OCI-LY7 (cell line): ENCODE measurements around the gene POLR2E. TPM values are rescaled to one million over a fixed set of nuclear protein-coding genes. Genes with fewer than 3 reads are reported as not detected.

Experiments used
- BruUV-seq: library from RNA; stranded (reverse); fragments of 400-500 nt; replicated peaks from 2 replicates; lab custom pipeline; 2021; lab: Mats Ljungman, UMichigan
- CTCF ChIA-PET: fragments of 300-600 bp; sonication (Branson Sonifier 250); formaldehyde crosslinking; loops from one replicate; lab custom pipeline; 2022; ENCODE audit warnings: antibody characterized with exemption; ENCODE audit not compliant: unreplicated experiment; lab: Charles Lee
- POLR2A ChIA-PET: fragments of 300-600 bp; sonication (Branson Sonifier 250); formaldehyde crosslinking; loops from one replicate; lab custom pipeline; 2022; ENCODE audit warnings: antibody characterized with exemption; lab: Charles Lee
- DNase-seq: peaks from one replicate; pipeline ENCODE4 v3.0.0-alpha.2; 2015; ENCODE audit warnings: low spot score
- H2AFZ ChIP-seq: fragments of 200-600 bp; sonication (generic), shearing (Covaris generic); 2 replicates; pipeline ENCODE4 v1.6.1; 2014; ENCODE audit warnings: mild to moderate bottlenecking, antibody characterized with exemption, low read length, moderate library complexity
- H3K27ac ChIP-seq: fragments of 200-600 bp; sonication (generic); 2 replicates; pipeline ENCODE4 v1.5.1; 2014; ENCODE audit warnings: mixed run types, low read depth, mild to moderate bottlenecking, moderate library complexity, low read length, inconsistent platforms; ENCODE audit not compliant: poor library complexity, severe bottlenecking
- H3K36me3 ChIP-seq: fragments of 200-600 bp; sonication (generic); 2 replicates; pipeline ENCODE4 v1.6.1; 2014; ENCODE audit warnings: mild to moderate bottlenecking, antibody characterized with exemption, low read length, moderate library complexity, mixed read lengths; ENCODE audit not compliant: insufficient read depth
- H3K4me1 ChIP-seq: fragments of 200-600 bp; sonication (generic); 2 replicates; pipeline ENCODE4 v1.5.1; 2014; ENCODE audit warnings: mild to moderate bottlenecking, low read length; ENCODE audit not compliant: insufficient read depth, poor library complexity, severe bottlenecking
- H3K4me2 ChIP-seq: fragments of 200-600 bp; sonication (generic); 2 replicates; pipeline ENCODE4 v1.6.1; 2014; ENCODE audit warnings: mild to moderate bottlenecking, low read length
- H3K4me3 ChIP-seq: fragments of 200-600 bp; sonication (generic); 2 replicates; pipeline ENCODE4 v1.5.1; 2014; ENCODE audit warnings: mild to moderate bottlenecking, low read depth, low read length; ENCODE audit not compliant: poor library complexity, severe bottlenecking
- H3K79me2 ChIP-seq: fragments of 200-600 bp; sonication (generic); 2 replicates; pipeline ENCODE4 v1.6.1; 2016; ENCODE audit warnings: low read depth, mild to moderate bottlenecking, low read length, moderate library complexity, mixed read lengths; ENCODE audit not compliant: insufficient read depth
- H3K9me2 ChIP-seq: fragments of 200-600 bp; sonication (generic); 2 replicates; pipeline ENCODE4 v1.6.1; 2016; ENCODE audit warnings: mild to moderate bottlenecking, low read length, mixed read lengths; ENCODE audit not compliant: insufficient read depth
- H3K9me3 ChIP-seq: fragments of 200-600 bp; sonication (generic); 2 replicates; pipeline ENCODE4 v1.6.1; 2014; ENCODE audit warnings: mild to moderate bottlenecking, mixed run types, low read length, mixed read lengths
- H4K20me1 ChIP-seq: fragments of 200-600 bp; sonication (generic); 2 replicates; pipeline ENCODE4 v1.6.1; 2014; ENCODE audit warnings: mild to moderate bottlenecking, antibody characterized with exemption, low read length, moderate library complexity, mixed read lengths; ENCODE audit not compliant: insufficient read depth
- CTCF ChIP-seq: fragments of 200-600 bp; sonication (generic); conservative IDR thresholded peaks from 2 replicates; pipeline ENCODE4 v1.5.1; 2014; ENCODE audit warnings: mild to moderate bottlenecking, antibody characterized with exemption, low read length, moderate library complexity, mixed read lengths
- EZH2phosphoT487 ChIP-seq: fragments of 200-600 bp; sonication (generic); IDR thresholded peaks from 2 replicates; pipeline ENCODE4 v1.6.1; 2018; ENCODE audit warnings: low read depth, borderline replicate concordance, mild to moderate bottlenecking, mixed run types, antibody characterized with exemption, low read length, moderate library complexity, mixed read lengths
- intact Hi-C: fragments of 100-400 bp; cut with micrococcal nuclease; formaldehyde crosslinking; loops from one replicate; pipeline ENCODE4 v1.10.0; 2022; ENCODE audit not compliant: unreplicated experiment
- total RNA-seq, 2 experiments: library from RNA; depleted of rRNA in 1 of 2; stranded (reverse); fragments of >200 nt in 1 of 2; shearing (Covaris generic) in 1 of 2; gene quantifications; 2 replicates each; pipeline ENCODE4 v1.2.3, GENCODE V29; 2014 to 2022

The POLR2E gene
- total RNA-seq, 2 experiments from 2014 or later = 153 to 193 TPM

DNA sequence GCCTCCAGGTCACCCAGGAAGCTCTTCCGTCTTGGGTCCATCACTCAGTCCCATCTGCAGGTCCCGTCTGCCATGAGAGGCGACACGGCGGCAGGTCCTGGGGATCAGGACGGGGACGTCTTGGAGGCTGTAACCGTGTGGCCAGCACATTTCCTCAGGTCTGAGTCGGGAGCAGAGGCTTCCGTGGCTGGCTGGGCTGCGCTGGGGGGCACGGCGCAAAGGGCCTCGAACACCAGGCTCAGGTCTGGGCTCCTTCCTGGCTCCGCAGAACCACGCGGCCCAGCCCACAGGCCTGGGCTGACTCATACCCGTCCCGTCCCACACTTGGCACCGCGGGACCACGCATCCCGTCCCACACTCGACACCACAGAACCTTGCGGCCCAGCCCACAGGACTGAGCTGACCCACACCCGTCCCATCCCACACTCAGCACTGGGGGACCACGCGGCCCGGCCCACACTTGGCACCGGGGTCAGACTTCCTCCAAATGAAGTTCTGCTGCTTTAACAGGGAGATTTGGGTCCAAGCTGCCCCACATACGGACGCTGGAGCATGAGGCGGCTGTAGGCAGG is 48.7 kb upstream of the POLR2E start:
- no peak overlapping the region for H2AFZ ChIP-seq
- H3K36me3 ChIP-seq = peaks cover 16% of the 10 kb centered on the region
- H3K9me2 ChIP-seq = no peaks in the 10 kb centered on the region
- H4K20me1 ChIP-seq = no peaks in the 10 kb centered on the region
- intact Hi-C loops = no loop called here
- no TSS peak for BruUV-seq
- TF ChIP-seq EZH2phosphoT487 (no peak), CTCF (no peak)
- no peaks in the 10 kb centered on the region for H3K9me3 ChIP-seq
- H3K4me1 ChIP-seq = no peaks in the 10 kb centered on the region
- H3K4me2 ChIP-seq = no peak overlapping the region
- ChIA-PET CTCF (no interaction called here), POLR2A (no interaction called here)
- no peak for DNase-seq
- no peaks in the 10 kb centered on the region for H3K79me2 ChIP-seq
- no peak overlapping the region for H3K27ac ChIP-seq
- no peak overlapping the region for H3K4me3 ChIP-seq

GRCh38 chr19:1141944-1142343 is 46.8 kb upstream of the POLR2E start:
- no peaks in the 10 kb centered on the region for H4K20me1 ChIP-seq
- no peak overlapping the region for H2AFZ ChIP-seq
- ChIA-PET CTCF (no interaction called here), POLR2A (no interaction called here)
- no peak overlapping the region for H3K4me3 ChIP-seq
- no peaks in the 10 kb centered on the region for H3K79me2 ChIP-seq
- no peak for TF ChIP-seq EZH2phosphoT487
- TF ChIP-seq CTCF = no peak
- no peaks in the 10 kb centered on the region for H3K4me1 ChIP-seq
- BruUV-seq = no TSS peak
- no peaks in the 10 kb centered on the region for H3K9me3 ChIP-seq
- peaks cover 16% of the 10 kb centered on the region for H3K36me3 ChIP-seq
- intact Hi-C loops = no loop called here
- no peak overlapping the region for H3K27ac ChIP-seq
- no peak overlapping the region for H3K4me2 ChIP-seq
- no peak for DNase-seq
- no peaks in the 10 kb centered on the region for H3K9me2 ChIP-seq

DNA sequence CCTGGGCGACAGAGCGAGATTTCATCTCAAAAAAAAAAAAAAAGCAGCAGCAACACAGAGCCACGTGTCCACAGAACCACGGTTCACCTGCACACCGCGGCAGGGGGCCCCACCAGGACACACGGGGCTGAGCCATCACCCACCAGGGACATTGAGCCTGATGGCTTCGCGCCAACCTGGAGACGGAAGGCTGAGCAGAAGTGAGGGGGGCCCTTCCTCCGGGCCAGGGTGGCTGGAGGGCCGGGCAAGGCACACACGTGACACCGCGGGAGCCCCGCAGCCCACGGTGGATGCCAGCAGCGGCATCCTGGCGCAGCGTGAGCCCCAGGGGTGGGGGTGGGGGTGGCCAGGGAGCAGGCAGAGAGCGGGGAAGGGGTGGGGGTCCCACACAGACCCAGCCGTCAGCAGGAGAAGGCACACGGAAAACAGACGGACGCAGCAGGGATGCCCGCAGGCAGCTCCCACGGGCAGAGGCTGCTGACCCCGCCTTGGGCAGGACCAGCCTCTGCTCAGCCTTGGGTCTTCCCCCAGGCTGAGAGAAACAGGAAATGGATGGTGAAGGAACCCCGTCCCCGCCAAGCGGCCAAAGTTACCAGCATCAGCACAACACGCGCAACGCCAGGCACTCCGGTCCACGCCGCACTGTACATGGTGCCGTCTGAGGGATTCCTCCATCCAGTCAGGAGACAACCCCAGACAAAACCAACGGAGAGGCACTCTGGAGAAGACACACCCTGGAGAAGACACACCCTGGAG is 45.3 kb upstream of the POLR2E start:
- H3K79me2 ChIP-seq = no peaks in the 10 kb centered on the region
- ChIA-PET POLR2A (no interaction called here), CTCF (no interaction called here)
- no peak overlapping the region for H3K27ac ChIP-seq
- no peak overlapping the region for H3K4me2 ChIP-seq
- no peaks in the 10 kb centered on the region for H3K9me3 ChIP-seq
- BruUV-seq = no TSS peak
- H2AFZ ChIP-seq = no peak overlapping the region
- no peaks in the 10 kb centered on the region for H3K9me2 ChIP-seq
- no peak overlapping the region for H3K4me3 ChIP-seq
- no peak for TF ChIP-seq CTCF
- no peaks in the 10 kb centered on the region for H4K20me1 ChIP-seq
- no peaks in the 10 kb centered on the region for H3K4me1 ChIP-seq
- DNase-seq = no peak
- peaks cover 16% of the 10 kb centered on the region for H3K36me3 ChIP-seq
- intact Hi-C loops = no loop called here
